GM21526 (cell line): ENCODE measurements around the gene PDE6B.
"Not testable (repeated sequence)": the region's sequence is repeated elsewhere in the genome, so short reads cannot be mapped to it uniquely, and the experiment has no call there.

ENCODE experiments used
- ATAC-seq: cut with Tn5 transposase; IDR thresholded peaks from one replicate; pipeline ENCODE4 v1.9.1; 2021; ENCODE audit warnings: moderate library complexity; ENCODE audit not compliant: unreplicated experiment, low FRiP score

The PDE6B gene

DNA sequence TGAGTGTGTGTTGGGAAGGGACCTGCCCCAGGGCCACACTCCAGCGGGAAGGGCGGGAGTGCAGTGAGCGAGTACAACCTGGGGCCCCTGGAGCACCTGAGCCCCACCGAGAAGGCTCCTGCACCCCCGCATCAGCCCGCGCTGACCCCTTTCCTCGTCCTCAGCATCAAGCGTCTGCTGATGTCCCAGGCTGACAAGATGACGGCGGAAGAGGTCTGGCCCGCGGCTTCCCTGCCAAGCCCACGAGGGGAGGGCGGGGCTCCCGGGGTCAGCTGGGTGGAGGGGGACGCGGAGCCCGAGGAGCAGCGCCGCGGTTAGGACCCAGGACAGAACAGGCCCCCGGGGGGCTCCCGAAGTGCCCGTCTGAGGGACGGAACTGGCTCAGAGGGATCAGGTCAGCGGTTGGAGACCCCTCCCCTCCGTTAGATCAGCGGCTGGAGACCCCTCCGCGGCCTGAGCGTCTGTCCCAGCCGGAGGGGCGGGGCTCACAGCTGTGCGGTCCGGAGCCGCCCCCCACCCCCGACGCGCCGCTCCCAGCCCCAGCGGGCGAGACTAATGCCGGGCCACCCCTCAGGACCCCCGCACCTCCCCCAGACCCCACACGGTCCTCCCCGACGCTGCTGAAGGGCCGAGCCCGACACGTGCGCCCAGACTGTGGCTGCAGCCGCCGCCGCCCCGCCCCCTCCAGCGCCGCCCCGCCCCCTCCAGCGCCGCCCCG, 55.7 kb downstream of the PDE6B start:
- no peak for ATAC-seq

DNA sequence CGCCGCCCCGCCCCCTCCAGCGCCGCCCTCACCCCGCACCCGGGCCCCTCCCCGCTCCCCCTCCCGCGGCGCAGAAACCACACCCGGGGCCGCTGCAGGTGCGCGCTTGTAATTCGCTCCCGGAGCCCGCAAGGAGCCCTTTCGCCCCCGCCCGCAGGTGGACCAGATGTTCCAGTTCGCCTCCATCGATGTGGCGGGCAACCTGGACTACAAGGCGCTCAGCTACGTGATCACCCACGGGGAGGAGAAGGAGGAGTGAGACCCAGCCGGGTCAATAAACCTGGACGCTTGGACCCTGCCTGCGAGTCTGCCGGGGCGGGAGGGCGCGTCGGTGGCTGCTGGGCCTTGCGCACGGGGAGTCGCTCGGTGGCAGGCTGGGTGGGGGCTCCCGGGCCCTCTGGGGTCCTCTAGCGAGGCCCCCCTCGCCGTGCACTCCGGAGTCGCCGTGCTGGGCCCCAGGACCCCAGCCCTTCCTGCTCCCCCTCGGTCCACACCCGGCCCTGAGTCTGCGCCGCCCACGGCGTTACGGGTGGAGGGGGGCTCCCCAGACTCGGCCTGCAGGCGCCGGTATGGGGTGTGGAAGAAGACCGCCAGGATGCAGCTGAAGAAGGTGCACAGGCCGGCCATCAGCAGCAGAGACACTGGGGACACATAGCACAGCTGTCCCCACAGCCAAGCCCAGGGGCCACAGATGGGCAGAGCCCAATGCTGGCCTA, 56.5 kb downstream of the PDE6B start:
- no peak for ATAC-seq

DNA sequence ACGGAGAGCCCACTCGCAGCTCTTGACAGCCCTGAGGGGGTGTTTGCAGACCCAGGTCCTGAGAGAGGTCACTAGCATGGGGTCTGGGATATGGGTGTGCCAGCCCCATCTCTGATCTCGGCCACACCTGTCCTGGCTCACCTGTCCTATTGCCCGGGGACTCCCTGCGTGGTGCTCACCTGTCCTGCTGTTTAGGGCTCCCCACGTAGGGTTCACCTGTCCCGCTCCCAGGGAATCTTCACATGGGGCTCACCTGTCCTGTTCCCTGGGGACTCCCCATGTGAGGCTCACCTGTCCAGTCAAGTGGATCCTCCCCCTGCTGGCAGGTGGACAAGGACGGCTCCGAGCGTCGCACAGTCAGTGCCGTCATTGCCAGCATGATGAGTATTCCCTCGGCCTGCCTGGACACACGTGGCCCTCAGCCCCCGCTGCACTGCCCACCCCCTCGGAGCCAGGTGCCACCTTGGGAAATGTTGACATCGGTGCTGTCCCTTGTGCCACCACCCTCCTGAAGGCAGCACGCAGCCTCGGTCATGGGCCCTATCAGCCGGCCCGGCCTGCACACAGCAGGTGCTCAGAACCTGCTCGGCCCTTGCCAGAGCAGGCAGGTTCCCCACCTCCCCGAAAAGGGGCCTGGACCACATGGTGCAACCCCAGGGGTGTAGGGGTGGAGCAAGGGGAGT, 57.3 kb downstream of the PDE6B start:
- ATAC-seq: no peak

DNA sequence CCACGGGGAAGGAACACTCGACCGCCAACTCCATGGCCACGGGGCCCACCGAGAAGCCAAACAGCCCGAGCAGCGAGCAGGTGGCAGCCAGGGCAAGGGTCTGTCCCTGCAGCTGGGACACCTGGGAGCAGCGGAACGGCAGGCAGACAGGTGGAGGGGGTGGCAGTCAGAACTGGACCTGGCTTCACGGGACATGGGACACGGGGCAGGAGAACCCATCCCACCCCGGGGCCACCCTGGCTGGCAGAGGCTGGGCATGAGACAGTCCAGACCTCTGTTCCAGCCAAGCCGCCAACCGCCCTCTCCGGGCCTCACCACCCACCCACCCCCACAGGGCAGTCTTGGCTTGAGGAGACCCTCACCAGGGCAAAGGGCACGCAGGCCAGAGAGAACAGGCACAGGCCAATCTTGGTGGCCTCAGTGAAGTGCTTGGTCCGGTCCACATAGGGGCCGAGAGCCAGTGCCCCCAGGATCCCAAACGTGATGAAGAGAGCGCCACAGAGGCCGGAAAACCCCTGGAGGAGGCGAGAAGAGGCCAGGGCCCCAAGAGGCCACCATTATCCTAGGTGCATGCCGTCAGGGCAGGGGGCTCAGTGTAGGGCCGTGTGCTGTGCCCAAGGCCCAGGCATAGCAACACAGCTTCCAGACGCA, 58.0 kb downstream of the PDE6B start:
- ATAC-seq: no peak

DNA sequence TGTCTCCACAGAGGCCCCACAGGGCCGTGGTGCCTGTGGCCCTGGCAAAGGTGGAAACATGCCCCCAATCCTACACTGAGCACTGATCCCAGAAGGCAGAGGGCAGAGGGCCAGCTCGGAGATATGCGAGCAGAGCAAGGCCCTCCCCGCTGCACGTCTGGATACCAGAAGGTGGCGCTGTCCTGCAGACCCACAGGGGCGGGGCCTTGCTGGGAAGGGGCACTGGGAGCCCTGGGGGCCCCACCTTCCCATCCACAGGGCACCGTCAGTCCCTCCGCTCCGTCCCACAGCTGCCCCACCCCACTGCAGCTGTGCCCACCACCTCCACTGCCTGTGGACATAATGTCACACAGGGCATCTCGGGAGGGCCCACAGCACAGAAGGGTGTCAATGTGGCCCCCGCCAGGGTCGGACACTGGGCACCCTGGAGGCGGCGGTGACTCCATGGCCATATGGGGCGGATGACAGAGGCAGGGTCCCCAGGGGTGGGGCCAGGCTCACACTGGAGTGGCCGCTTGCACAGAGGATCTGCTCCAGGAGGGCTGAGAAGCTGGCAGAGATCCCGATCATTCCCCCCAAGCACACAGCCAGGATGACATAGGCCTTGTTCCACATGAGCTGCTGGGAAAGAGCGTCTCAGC, 58.7 kb downstream of the PDE6B start:
- ATAC-seq: no peak

DNA sequence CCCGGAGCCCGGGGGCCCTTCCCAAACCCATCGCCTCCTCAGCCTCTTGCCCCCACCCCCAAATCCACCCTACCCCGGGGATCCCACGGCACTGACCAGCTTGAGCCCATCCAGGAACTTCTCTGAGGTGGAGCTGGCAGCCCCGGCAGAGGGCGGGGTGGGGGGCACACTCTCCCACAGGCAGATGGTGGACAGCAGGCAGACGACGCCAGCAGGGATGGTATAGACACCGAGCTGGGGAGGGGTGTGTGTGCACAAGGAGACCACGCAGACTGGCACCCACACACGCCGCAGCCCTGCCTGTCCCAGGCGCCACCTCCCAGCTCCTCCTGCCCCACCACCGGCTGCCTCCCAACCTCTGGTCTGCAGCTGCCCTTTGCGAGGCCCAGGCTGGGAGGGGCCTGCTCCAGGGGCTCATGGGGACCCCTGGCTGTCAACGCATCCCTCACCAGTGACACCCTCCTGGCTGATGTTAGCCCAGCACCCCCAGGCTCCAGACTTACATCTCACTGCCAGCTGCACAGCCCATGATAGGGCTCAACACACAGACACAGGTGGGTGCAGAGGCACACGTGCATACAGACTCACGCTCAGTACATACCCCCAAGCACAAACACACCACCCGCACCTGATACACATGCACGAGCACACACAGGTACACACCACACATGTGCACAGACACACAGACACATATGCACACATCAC, 59.4 kb downstream of the PDE6B start:
- ATAC-seq: no peak

DNA sequence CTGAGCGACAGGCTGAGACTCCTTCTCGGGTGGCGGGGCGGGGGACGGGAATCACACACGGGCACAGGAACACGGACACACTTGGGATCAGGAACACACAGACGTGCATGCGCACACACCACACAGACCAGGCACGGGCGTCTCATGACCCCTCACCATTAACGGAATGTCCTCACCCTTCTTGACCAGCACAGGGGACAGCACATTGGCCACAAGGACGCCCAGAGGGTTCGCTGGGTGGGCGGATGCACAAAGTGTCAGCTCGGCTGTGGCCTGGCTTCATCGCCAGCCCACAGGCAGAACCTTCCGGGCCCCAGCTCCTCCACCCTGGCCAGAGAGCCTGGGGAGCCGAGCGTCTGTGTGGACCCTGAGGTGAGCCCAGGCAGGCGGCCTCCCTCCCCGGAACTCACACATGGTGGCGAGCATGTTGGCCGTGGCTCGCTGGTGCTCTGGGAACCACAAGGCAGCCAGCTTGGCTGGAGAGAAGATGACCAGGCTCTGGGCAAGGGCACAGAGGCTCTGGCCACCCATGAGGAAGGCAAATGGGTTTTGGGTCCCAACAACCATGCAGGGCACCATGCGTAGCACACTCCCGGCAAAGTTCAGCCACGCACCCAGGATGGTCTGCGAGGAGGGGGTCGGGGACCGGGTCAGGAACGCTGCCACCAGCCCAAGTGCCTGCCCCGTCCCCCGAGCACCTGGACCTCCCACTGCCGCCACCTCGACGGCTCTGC, 60.5 kb downstream of the PDE6B start:
- no peak for ATAC-seq

DNA sequence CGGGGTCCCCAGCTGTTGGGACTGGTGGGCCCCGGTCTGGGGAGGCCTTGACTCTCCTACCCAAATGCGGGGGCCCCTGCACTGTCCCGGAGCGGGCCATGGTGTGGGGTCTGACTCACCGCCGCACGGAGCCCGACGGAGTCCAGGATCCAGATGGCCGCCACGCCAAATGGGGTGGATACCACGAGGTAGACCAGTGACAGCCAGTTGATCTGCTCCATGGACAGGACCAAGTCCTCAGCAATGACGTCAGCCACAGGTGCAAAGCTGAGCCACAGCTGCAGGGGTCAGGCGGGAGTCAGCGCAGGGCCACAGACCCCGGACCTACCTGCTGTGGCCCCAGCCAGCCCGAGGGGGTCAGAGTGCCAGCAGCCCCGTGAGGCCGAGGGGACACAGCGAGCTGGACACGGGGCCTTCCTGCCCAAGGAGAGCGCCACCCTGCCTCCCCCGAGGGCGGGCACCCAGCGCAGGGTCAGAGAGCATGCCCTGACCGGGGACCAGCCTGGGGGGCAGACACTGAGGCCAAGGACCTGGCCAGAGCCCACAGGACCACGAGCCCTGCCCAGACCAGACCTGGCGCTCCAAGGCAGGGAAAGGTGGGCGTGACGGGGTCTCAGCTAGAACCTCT, 61.2 kb downstream of the PDE6B start:
- no peak for ATAC-seq

DNA sequence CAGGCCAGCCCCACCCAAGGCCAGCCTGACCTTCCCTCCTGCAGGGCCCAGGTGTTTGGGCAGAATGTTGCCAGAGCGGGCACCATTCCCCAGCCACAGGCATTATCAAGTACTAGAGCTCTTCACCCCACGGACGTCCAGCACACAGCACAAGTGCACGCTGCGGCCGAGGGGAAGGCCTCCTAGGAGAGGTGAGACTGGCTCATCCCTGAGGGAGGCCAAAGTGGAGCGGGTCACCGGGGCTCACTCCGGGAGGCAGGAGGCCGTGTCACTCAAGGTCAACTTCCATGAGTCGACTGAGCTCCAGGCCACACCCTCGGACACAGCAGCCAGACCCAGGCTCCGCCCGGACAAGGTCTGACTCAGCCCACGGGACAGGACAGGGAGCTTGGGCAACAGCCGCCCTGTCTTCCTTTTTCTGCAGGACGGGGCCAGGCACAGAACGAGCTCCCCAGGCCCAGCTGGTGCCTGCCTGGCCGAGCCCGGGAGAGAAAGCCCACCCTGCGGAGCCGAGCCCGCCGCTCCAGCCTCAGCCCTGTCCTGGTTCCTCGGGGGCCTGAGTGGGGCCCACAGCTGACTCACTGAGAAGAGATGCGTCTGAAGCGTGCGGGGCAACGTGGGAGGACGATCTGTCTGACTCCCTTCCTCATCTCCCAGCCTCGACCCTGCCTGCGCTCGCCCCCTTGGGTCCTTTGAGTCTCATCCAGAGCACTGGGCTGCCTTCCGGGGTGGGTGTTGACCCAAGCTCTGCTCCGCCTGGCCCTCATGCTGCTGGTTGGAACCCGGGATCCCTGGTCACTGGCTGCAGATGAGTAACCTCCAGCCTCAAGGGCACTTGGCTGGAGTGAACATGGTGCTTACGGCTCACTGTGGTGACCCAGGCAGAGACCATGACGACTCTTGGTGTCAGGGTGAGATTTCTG, 61.9 kb downstream of the PDE6B start:
- no peak for ATAC-seq

DNA sequence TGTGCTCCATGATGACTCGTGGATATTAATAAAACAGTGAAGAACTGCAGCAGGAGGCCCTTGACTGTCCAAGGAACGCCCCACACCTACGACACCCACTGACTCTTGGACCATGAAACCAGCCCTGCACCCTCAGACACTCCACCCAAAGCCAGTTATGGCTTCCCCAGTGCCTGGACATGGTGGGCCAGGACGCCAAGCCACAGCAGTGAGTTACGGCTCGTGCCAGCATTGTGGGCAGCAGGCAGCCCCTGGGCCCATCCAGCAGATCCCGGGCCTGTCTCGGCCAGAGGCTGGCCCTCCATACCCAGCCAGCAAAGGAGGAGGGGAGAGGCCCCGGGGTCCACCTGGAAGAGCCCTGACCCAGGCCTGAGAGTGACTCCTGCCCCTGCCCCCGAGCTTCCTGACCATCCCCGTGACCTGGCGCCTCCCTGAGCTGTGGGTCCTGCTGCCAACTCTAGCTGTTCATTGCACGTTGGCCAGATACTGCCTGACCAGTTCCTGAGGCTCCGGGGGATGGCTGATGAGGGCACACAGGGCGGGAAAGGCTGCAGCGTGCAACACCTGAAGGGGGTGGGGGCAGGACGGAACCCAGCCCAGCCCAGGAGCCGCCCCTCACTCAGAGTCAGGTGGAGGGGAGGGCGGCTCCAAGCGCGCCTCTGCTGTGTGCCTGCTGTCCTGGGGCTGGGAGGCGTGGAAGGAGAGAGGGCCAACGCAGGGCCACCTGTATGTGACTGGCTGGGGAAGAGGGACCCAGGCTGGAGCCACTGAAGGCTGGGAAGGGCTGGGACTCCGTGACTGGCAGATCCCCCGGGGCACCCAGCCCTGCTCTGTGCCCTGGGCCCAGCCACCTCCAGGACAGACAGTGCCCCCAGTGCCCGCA, 62.8 kb downstream of the PDE6B start:
- no peak for ATAC-seq

DNA sequence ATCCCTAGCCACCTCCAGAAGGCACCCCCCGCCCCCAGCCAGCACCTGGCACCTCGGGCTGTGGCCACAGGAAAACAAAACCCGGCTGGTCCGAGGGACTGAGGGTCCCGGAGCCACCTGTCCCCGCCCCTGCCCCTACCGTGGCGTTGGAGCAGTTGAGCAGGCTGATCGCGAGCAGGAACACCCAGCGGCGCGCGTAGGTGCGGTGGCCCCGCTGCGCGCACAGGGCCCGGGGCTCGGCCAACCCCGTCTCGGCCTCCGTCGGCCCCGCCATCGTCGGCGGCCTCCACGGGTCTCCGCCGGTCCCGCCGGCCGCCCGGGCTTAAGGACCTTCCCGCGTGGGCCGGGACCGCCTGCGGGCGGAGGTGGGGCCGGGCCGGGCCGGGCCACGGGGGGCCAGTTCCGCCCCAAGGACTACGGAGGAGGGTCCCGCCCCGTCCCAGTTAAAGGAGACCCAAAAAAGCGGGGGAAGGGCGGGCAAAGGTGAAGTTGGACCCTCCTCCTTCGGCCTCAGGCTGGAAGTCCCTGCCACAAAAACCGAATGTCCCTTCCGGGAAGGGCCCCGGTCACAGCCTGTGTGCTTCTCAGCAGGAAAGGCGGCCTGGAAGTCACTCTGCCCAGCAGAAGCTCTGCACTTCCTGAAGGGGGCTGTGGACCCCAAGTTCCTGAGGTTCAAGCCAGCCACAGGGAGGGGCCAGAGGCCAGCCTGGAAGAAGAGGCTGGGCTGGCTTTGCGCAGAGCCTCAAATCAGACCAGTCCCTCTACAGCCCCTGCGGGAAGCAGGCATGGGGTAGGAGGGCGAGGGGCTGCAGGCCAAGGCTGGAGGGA, 63.7 kb downstream of the PDE6B start, which contains the start of gene SLC49A3:
SLC49A3 (minus strand) TSS at position 298 of the 828 bp plus-strand sequence; CDS start at position 274, 24 bp downstream.
- ATAC-seq: no peak

DNA sequence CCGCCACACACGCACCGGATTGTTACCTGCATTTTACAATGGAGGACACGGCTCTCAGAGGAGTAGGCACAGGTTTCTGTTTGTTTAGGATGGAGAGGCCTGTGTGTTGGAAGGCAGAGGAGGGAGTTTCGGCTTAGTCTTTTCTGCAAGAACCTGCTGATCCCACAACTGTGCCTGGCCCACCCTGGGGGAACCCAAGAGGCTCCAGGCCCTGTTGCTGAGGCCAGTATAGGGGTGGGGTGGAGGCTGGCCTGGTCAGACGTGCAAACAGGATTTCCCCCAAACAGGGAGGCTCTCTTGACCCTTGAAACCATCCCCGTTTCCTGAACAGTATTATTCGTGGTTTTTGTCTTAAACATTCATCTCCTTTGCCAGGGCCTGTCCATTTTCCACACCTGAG, 64.3 kb downstream of the PDE6B start:
- ATAC-seq: no peak

DNA sequence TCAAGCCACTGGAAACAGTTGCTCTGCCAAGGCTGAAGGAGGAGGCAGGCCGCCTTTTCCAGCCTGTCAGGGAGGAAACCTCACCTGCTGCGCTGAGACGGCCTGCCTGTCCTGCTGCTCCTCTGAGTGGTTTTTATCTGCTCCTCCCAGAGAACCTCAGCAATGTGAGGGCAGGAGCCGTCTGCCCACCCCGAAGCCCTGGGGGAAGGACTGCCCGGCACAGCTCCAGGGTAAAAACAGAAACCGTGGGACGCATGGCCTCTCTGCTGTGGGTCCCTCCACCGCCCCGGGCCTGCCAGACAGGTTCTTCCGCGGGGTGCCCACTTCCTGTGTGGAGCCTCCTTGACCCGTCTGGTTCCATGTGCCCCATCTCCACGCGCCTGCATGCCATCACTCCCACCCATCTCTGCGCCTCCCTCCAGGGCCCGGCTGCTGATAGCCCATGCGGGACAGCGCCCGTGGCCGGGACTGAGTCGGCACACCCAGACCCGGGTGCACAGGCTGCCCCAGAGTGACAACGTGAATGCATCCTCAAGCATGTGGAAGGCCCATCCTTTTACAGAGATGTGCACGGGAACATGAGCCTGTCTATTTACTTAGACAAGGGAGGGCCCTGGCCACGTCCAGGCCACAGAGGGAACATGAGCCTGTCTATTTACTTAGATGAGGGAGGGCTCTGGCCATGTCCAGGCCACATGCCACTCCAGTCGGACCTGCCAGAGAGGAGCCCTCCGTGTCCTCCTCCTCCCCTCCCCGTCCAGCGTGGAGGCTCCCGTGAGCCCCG, 67.6 kb downstream of the PDE6B start:
- ATAC-seq: no peak

DNA sequence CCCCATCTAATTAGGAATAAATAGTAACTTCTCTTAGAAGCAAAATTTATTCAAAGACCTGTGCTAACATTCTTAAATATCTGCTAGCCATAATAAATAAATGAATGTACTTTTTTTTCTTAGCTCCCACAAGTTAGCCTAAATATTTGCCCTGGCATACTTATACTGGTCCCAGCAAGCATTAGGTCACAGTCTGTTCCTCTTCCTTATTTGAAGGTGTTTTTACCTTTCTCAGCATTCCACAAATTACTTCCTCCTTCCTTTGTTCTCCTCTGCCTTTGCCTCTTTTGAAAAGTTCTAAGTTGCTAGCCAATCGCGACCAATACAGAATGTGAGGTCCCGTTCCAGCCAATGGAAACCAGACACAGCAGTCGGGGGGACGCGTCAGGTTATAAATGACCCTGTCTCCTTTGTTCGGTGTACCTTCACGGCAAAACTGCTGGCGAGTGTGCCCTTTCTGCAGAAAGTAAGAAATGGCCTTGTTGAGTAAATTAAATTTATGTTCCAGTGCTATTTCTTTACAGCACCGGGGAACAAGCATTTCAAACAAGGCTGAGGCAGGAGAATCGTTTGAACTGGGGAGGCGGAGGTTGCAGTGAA, 69.1 kb downstream of the PDE6B start:
- not testable (repeated sequence) for ATAC-seq
